Activated CD8-positive, alpha-beta memory T cell treated with anti-CD3 and anti-CD28 coated beads, Interleukin-2, amount 50 U/mL, for 1 hour (primary cell): ENCODE measurements around the gene GNAQ.
A peak's percentile ranks its signal among the peaks of the same experiment; 100 is the strongest.

ENCODE experiments used
- DNase-seq: peaks from one replicate; pipeline ENCODE4 v3.0.0-alpha.2; 2020; ENCODE audit errors: extremely low read depth

Gene GNAQ

GRCh38 chr9:78031893-78032729 lies 500 bp upstream of the GNAQ start:
- peak; percentile 42 for DNase-seq

- no peak for DNase-seq
These were observed 813 bp downstream of the GNAQ start for GRCh38 chr9:78030553-78031443.

DNA sequence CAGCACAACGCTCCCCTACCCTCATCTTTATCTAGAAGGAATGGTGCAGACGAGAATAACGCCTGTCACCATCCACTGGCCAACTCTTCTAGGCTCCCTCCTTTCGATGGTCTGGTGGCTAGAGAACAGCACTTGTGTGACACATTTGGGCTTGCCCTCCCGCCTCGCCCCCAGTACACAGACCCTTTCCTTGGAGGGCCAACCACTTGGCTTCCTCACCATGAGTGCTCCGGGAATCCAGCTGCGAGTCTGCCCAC lies 1.4 kb downstream of the GNAQ start:
- no peak for DNase-seq

DNA sequence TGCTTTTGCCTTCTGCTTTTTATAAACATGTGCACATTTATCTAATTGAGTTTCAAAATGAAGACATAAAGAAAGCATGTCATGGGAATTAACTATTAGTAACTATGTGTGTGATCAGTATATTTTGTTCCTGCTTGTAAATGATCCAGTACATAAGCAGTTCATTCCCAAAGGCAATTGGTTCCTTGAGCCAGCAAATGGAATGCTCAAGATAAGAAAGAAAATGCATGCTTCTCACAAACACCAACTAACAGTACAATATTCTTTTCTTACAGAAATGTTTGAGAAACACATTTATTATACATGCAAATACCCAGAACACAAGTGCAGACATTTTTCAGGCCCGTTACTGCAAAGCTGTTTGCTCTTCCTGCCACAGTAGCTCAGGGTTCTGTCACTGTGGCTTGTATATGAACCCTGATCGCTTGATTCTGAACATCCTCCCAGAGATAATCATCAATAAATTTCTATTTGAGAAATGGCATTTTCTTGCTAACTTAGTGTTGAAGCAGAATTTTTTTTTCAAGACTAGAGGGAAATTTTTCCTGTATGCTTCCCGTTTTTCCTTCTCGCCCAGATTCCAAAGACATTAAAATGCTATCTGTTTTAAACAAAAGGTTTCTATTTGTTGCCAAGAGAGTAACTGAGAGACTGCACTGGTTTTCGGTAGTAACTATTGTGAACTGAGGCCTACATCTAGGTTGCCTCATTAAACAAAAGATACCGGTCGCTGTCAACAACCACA lies 1.9 kb downstream of the GNAQ start:
- DNase-seq, result no peak

DNA sequence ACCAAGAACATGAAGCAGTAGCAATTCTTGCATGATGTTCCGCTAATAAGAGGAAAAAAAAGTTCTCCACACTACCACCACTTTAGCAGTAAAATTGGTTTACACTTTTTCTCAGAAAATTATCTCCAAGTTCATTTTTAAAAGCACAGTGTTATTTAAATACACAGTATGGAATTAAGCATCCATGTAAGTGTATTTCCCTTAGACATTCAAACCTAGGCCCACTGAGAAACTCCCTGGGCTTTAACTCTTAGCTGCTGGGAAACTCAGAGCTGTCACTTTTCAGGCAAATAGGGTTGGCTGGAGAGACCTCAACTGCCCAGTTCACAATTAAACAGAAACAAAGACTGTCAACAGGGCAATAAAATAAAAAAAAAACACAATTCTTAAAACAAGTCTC lies 2.7 kb downstream of the GNAQ start:
- no peak for DNase-seq

- DNase-seq, result no peak
These were observed 4.7 kb downstream of the GNAQ start for GRCh38 chr9:78026947-78027346.

- no peak for DNase-seq
These were observed 5.2 kb downstream of the GNAQ start for GRCh38 chr9:78026416-78026815.

DNA sequence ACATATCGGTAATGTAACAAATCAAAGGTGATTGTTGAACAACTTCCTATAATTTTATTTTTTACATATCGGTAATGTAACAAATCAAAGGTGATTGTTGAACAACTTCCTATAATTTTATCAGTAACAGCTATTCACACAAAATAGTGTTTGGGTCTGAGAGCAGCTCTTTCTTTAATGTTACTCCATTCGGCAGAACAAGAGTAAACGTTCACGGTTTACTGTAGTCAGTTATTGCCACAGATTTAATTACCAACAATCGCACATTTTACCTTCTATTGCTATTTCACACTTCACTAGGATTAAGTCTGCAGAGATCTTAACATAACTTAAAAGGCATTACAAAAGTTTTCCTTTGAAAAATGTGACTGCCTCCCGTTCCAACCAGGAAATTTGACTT lies 6.4 kb downstream of the GNAQ start:
- DNase-seq, result no peak

DNA sequence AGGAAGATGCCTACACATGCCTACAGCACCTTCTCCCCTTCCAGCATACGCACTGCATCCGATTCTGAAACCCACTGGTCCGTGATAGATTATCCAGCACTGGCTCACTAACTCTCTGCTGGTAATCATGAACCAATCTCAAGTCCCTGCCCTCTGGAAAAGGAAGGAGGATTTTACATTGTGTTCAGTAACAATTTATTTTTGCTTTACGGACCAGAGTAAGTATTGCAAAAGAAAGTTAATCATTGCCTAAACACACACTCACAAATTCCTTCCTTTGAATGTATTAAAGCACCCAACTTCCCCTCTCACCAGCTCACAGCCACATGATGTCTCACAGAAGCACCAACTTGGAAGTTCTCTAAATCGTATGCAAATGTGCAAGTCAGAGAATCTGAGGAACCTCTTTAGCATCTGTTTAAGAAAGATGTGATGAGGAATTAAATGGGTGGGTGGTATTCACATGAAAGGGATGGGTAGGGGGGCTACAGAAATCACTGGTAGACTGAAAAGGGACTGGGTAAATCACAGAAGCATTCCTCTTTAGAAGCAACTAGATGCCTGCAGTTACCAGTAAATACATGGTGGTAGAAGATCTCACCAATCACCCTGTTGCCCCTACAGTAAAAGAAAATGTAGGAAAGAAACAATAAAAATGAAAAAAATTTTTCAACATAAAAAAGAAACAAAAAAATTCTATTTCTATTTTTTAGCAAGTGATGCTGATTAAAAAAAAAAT lies 8.4 kb downstream of the GNAQ start:
- no peak for DNase-seq

GRCh38 chr9:78021697-78022096 lies 9.9 kb downstream of the GNAQ start:
- DNase-seq, result no peak

DNA sequence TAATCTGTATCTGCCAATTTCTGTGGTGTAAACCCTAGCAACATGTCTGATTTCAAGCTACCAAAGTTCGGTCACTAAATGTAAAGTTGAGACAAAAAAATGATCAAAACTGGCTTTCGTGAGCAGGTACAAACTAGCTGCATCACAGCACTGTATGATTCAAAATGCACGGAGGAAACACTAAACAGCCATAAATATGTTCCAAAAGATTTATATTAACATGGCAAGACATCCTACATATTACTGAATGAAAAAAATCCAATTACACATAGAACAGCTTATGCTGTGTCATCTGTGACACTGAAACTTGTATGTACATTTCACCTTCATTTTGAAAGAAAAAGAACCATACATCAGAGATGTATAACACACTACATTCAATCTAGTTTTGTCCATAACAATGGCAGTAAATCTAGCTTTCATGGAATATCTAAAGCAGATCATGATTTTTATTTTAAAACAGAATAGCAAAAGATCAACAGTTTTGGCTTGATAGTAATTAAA lies 14.4 kb downstream of the GNAQ start:
- no peak for DNase-seq

GRCh38 chr9:78015241-78015640 lies 16.4 kb downstream of the GNAQ start:
- no peak for DNase-seq

DNA sequence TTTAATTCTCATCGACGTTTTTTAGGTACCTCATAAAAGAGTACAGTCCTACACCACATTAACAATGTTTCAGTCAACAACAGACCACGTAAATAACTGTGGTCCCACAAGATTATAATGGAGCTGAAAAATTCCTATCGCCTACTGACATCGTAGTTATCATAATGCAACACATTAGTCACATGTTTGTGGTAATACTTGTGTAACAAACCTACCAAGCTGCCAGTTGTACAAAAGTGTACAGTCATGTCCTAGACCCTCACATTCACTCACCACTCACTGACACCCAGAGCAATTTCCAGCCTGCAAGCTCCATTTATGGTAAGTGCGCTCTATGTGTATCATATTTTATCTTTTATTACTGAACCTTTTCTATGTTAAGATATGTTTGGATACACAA lies 16.8 kb downstream of the GNAQ start:
- DNase-seq, result no peak

DNA sequence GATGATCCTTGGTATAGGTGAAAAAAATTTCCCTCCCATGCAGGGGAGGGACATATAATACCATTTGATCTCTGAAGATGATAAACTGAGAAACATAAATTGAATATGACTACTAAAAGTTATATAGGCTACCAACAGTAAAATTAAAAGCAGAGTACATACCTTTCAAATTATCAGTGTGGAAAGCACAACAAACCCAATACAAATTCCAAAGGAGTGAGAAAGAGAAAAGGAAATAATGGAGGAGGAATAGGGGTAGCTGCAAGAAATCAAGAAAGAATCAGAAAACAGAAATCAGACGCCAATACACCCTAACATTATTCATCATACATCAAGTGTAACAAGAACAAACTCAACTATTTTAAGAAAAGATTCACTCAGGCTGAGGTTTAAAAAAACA lies 17.7 kb downstream of the GNAQ start:
- no peak for DNase-seq

GRCh38 chr9:78011049-78011448 lies 20.6 kb downstream of the GNAQ start:
- DNase-seq, result no peak

GRCh38 chr9:78010445-78010844 lies 21.2 kb downstream of the GNAQ start:
- DNase-seq, result no peak

DNA sequence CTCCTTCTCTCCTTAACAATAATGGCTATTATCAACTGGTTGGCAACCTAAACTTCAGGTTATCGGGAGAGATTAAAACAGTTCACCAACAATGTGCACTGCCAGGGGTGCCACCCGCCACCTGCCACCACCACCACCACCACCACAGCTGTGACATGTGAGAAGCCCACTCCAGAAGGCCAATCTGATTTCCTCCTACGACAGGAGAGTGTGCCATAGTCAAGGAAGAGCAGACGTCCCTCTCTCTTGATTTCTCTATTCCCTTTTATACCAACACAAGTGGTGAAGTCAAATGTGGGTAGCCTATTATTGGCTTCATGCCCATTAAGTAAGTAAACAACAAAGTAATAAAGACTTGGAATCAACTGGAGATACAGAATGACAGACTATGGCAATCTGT lies 22.4 kb downstream of the GNAQ start:
- no peak for DNase-seq

DNA sequence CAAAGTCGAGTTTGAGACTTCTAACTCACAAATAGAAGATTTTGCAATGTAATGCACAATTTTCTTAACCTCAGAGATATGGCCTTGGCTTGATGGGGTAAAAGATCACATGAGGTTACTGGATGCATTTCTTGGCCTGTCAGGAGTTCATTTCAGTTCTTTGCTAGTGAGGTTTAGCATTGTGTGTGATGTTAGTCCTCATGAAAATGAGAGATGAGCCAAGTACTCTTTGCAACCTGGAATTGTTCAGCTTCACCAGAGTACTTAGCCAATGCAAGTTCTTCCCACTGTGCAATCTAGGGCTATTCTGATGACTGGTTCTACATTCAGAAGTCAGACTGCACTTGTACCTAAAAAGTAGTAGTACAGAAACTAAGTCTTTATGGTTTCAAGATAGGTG lies 24.9 kb downstream of the GNAQ start:
- no peak for DNase-seq

DNA sequence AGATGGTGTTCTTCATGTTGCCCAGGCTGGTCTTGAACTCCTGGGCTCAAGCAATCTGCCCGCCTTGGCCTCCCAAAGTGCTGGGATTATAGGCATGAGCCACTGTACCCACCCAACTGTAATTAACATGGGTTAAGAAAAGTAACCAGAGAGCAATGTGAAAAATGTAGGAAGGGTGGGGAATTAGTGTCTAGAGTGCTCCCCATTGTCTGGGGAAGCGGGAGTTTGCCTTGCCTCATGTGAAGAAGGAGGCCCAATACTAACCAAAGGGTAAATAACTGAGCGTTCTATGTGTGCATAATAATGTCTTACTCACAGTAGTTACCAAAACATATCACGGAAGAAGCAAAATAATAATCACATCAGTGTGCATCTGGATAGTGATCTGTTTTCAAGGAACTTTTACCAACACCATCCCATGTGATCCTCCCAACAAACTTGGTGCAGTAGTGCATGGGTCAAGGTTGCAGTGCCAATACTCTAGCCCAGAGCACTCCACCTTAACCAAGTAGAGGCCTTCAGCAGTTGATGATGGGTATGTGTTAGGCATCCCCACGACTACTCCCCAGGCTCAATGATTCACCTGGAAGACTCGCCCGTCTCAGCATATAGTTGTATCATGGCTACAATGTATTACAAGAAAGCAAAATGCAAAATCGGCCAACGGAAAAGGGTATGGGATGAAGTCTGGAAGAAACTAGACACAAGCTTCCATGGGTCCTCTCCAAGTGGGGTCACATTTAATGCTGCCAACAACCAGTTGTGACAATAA lies 26.2 kb downstream of the GNAQ start:
- DNase-seq, result no peak

DNA sequence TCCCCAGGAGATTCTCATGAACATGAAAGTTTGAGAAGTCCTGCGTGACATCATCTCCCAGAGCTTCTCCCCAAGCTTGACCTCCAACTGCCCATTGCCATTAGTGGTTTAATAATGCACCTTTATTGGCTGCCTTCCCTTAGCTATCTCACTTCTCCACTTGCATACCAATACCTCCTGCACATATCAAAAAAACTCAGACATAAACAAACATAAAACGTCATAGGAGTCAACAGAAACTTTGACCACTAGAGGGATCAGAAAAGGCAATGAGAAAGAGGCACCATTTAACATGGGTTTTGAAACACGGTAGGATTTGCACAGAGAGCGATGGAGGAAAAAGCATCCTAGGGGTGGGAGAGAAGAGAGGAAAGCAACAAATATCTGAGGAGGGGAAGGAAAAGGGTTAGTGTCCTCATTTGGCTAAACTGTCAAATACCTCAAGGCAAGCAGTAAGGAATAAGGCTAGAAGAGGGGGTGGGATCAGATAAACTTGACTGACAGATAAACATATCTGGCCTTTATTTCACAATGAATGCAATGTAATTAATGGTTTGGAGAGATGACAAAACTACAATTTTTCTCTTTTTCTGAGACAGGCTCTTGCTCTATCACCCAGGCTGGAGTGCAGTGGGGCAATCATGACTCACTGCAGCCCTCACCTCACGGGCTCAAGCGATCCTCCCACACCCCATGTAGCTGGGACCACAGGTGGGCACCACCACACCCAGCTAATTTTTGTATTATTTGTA lies 27.0 kb downstream of the GNAQ start:
- no peak for DNase-seq
